Amniotic stem cell (primary cell): ENCODE data around the gene SEPTIN10.
A peak's percentile ranks its signal among the peaks of the same experiment; 100 is the strongest.

ENCODE experiments used
- DNase-seq: peaks from one replicate; lab custom pipeline; 2025; lab: John Stamatoyannopoulos, UW

The SEPTIN10 gene

GRCh38 chr2:109523121-109523520 lies 90.6 kb downstream of the SEPTIN10 start:
- DNase-seq: no peak

- no peak for DNase-seq
Measured at GRCh38 chr2:109522063-109522374, 91.7 kb downstream of the SEPTIN10 start.

- DNase-seq: no peak
Measured at GRCh38 chr2:109521233-109522062, 92.3 kb downstream of the SEPTIN10 start.

GRCh38 chr2:109519513-109519912 lies 94.3 kb downstream of the SEPTIN10 start:
- DNase-seq: no peak

- DNase-seq: no peak
Measured at GRCh38 chr2:109517118-109517889, 96.5 kb downstream of the SEPTIN10 start.

- DNase-seq: no peak
Measured at GRCh38 chr2:109516445-109517117, 97.2 kb downstream of the SEPTIN10 start.

- no peak for DNase-seq
Measured at GRCh38 chr2:109514857-109515256, 98.9 kb downstream of the SEPTIN10 start.

- DNase-seq: peak; percentile 63
Measured at GRCh38 chr2:109513749-109514588, 99.8 kb downstream of the SEPTIN10 start.

GRCh38 chr2:109513230-109513629 lies 100.5 kb downstream of the SEPTIN10 start:
- DNase-seq: no peak

GRCh38 chr2:109512076-109512475 lies 101.7 kb downstream of the SEPTIN10 start:
- DNase-seq: no peak

- no peak for DNase-seq
Measured at GRCh38 chr2:109511168-109511567, 102.6 kb downstream of the SEPTIN10 start.

- peak; percentile 38 for DNase-seq
Measured at GRCh38 chr2:109510136-109511028, 103.4 kb downstream of the SEPTIN10 start.

GRCh38 chr2:109508556-109508955 lies 105.2 kb downstream of the SEPTIN10 start:
- DNase-seq: no peak

GRCh38 chr2:109507828-109508227 lies 105.9 kb downstream of the SEPTIN10 start:
- DNase-seq: no peak

GRCh38 chr2:109507217-109507616 lies 106.5 kb downstream of the SEPTIN10 start:
- DNase-seq: no peak

- DNase-seq: no peak
Measured at GRCh38 chr2:109503191-109503590, 110.6 kb downstream of the SEPTIN10 start.

- DNase-seq: no peak
Measured at GRCh38 chr2:109501461-109501860, 112.3 kb downstream of the SEPTIN10 start.

GRCh38 chr2:109500910-109501309 lies 112.9 kb downstream of the SEPTIN10 start:
- no peak for DNase-seq

- no peak for DNase-seq
Measured at GRCh38 chr2:109499566-109499965, 114.2 kb downstream of the SEPTIN10 start.

- DNase-seq: no peak
Measured at GRCh38 chr2:109498906-109499305, 114.9 kb downstream of the SEPTIN10 start.
